C4-2B (cell line): ENCODE measurements around the gene SLC25A1.

Experiments used
- H3K27ac ChIP-seq: fragments of 450-650 bp; 2 replicates; pipeline ENCODE4 v1.5.1; 2017
- CTCF ChIP-seq: fragments of 450-650 bp; conservative IDR thresholded peaks from 2 replicates; pipeline ENCODE4 v1.5.1; 2017; ENCODE audit warnings: mild to moderate bottlenecking
- ZFX ChIP-seq: fragments of 450-650 bp; IDR thresholded peaks from 2 replicates; pipeline ENCODE4 v1.6.1; 2017

Gene SLC25A1

GRCh38 chr22:19178657-19179496 is at the start of gene SLC25A1:
TSS of gene SLC25A1 (minus strand) at chr22:19178736. CDS start at chr22:19178673, 63 bp downstream.
- H3K27ac ChIP-seq = peak within 1 kb of the TSS; percentile 91
- TF ChIP-seq CTCF = no peak
- TF ChIP-seq ZFX = no peak

GRCh38 chr22:19228179-19228578 is 49.6 kb upstream of the SLC25A1 start:
- H3K27ac ChIP-seq = no peak overlapping the region

GRCh38 chr22:19226428-19226827 is 47.9 kb upstream of the SLC25A1 start:
- no peak overlapping the region for H3K27ac ChIP-seq
- TF ChIP-seq ZFX = no peak
- no peak for TF ChIP-seq CTCF

More at GRCh38 chr22:19228179-19228578, 49.6 kb upstream of the SLC25A1 start:
- TF ChIP-seq ZFX (no peak), CTCF (no peak)

GRCh38 chr22:19225560-19225959 is 47.0 kb upstream of the SLC25A1 start:
- no peak overlapping the region for H3K27ac ChIP-seq
- TF ChIP-seq ZFX = no peak
- no peak for TF ChIP-seq CTCF

- TF ChIP-seq CTCF (no peak), ZFX (no peak)
- H3K27ac ChIP-seq = no peak overlapping the region
These were observed 46.4 kb upstream of the SLC25A1 start for GRCh38 chr22:19224985-19225384.

GRCh38 chr22:19224557-19224956 is 46.0 kb upstream of the SLC25A1 start:
- H3K27ac ChIP-seq = no peak overlapping the region
- TF ChIP-seq ZFX (no peak), CTCF (no peak)

GRCh38 chr22:19223617-19224016 is 45.1 kb upstream of the SLC25A1 start:
- H3K27ac ChIP-seq = no peak overlapping the region
- TF ChIP-seq ZFX (no peak), CTCF (no peak)
